GM12874 (cell line): ENCODE measurements around the gene ENDOU.

Experiments used
- CTCF ChIP-seq: IDR thresholded peaks from 2 replicates; pipeline ENCODE4 v1.5.1; 2011; ENCODE audit warnings: low read depth, mild to moderate bottlenecking, control low read depth, low read length, moderate library complexity; ENCODE audit not compliant: insufficient read depth

ENDOU gene

GRCh38 chr12:47715877-47716548 lies 9.3 kb downstream of the ENDOU start:
- no peak for TF ChIP-seq CTCF

GRCh38 chr12:47715393-47715876 lies 9.9 kb downstream of the ENDOU start:
- TF ChIP-seq CTCF: peak; percentile 72

GRCh38 chr12:47714826-47715386 lies 10.4 kb downstream of the ENDOU start:
- TF ChIP-seq CTCF: no peak

GRCh38 chr12:47712171-47712570 lies 13.1 kb downstream of the ENDOU start:
- TF ChIP-seq CTCF: no peak

GRCh38 chr12:47711448-47711847 lies 13.8 kb downstream of the ENDOU start:
- no peak for TF ChIP-seq CTCF

GRCh38 chr12:47710278-47710677 lies 15.0 kb downstream of the ENDOU start:
- no peak for TF ChIP-seq CTCF

GRCh38 chr12:47709671-47710070 lies 15.6 kb downstream of the ENDOU start:
- no peak for TF ChIP-seq CTCF
